Retinal pigment epithelial cell (primary cell): ENCODE measurements around the gene PCYT2.

Experiments
- DNase-seq: peaks from one replicate; pipeline ENCODE4 v3.0.0-alpha.2; 2010; ENCODE audit warnings: low read depth
- H3K4me3 ChIP-seq: 2 replicates; pipeline ENCODE4 v1.5.1; 2011; ENCODE audit warnings: mild to moderate bottlenecking, low read length, control low read depth, moderate library complexity
- CTCF ChIP-seq: conservative IDR thresholded peaks from 2 replicates; pipeline ENCODE4 v1.5.1; 2011; ENCODE audit warnings: low read depth, low read length, control low read depth, inconsistent platforms

PCYT2 gene

DNA sequence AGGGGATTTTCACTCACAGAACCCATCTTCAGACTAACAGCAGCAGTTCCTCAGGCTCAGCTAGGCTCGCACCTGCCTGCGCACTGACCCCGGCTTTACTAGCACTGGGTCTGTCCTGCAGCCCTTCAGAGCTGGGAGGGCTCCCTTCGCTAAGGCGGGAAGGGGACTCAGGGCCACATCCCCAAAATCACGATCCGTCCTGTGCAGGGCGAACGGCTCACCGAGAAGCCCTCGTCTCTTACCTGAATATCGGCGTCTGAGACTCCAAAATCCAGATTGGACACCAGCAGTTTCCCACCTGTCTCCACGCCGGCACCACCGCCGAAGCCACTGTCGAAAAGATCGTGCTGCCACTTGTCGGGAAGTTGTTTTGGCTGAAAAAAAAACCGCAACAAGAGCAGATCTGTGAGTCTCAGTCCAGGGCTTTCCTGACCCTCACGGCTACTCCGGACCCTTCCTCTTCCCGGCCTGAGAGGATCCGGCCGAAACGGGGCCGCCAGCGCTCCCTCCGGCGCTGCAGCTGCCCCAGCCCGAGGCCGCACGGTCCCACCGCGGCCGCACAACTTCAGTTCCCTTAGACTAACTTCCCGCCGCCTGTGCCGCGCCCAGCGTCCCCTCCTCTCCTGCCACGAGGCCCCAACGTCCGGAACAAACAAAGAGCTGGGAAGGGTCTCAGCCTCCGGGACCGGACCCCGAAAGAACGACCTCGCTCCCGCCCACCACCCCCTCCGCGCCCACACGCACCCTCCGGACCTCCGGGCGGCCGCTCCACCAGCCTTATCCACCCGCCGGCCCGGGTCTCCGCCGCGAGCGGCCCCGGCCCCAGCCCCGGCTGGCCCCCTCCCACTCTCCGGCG is 20.5 kb downstream of the PCYT2 start:
- no peak for TF ChIP-seq CTCF
- no peak for DNase-seq
- peak overlapping the region; percentile 81 for H3K4me3 ChIP-seq

- no peak for TF ChIP-seq CTCF
- DNase-seq: no peak
- no peak overlapping the region for H3K4me3 ChIP-seq
Measured at GRCh38 chr17:81889602-81890001, 21.6 kb downstream of the PCYT2 start.

- H3K4me3 ChIP-seq: no peak overlapping the region
- no peak for TF ChIP-seq CTCF
- no peak for DNase-seq
Measured at GRCh38 chr17:81888988-81889595, 22.1 kb downstream of the PCYT2 start.

DNA sequence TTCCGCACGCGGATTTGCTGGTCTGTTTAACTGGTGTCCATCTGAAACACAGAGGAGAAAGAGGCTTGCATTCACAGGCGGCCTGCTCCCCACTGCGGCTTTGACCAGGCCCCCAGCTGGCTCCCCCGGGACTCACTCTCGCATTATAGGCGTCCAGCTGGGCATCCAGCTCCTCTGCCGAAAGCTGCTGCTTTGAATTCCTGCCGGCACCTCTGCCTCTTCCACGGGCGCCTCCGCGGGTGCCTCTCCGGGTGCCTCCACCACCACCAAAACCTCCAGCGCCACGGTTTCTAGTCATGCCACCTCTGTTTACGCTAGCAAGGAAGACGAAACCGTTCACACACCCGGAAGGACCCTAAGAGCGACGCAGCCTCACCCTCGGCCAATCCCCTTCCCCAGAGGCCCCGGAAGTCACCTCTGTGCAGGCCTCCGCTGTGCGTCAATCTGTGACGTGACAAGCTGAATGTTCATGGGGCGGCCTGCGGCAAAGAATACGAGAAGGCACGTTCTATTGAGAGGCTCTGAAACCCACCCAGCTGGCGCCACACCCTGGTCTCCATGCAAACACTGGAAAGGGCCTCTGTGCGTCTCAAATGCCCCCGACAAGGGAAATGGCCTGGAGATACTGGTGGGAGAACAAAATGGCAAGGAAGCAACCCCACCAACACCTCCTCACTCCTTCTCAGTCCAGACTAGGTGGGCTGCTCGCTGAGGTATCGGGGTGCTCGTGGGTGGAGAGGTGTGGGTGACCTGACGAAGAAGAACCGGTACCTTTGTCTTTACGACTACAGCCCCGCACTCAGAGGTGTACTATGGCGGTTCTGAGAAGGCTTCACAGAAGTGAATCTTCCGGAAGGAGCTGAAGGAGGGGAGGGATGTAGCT is 22.9 kb downstream of the PCYT2 start:
- DNase-seq: no peak
- TF ChIP-seq CTCF: no peak
- no peak overlapping the region for H3K4me3 ChIP-seq

- H3K4me3 ChIP-seq: no peak overlapping the region
- no peak for DNase-seq
- TF ChIP-seq CTCF: no peak
Measured at GRCh38 chr17:81885869-81886548, 25.2 kb downstream of the PCYT2 start.

DNA sequence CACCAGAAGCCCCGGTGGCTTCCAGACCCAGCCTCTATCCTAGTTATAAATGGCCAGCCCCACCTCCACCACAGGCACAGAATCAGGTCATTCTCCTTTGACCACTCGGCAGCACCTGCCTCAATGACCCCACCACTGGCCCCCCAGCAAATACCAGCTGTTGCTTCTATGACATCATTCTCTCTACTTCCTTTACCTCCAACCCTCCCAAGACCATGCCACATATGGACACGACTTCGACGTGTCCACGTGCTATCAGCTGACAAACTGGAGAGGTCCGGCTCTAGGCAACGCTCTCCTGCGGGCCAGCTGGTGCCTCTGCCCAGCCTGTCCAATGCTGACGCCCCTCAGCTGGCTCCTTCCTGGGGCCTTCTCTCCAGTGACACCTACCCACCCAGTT is 25.7 kb downstream of the PCYT2 start:
- H3K4me3 ChIP-seq: no peak overlapping the region
- TF ChIP-seq CTCF: no peak
- no peak for DNase-seq
